CD4-positive, alpha-beta T cell treated with Interleukin-1 beta for 1 hour (primary cell): Measurements from ENCODE around the gene TMED6.

Experiments used
- DNase-seq, 2 donors: peaks; one replicate each; pipeline ENCODE4 v3.0.0-alpha.2; 2020 to 2022

TMED6 gene

DNA sequence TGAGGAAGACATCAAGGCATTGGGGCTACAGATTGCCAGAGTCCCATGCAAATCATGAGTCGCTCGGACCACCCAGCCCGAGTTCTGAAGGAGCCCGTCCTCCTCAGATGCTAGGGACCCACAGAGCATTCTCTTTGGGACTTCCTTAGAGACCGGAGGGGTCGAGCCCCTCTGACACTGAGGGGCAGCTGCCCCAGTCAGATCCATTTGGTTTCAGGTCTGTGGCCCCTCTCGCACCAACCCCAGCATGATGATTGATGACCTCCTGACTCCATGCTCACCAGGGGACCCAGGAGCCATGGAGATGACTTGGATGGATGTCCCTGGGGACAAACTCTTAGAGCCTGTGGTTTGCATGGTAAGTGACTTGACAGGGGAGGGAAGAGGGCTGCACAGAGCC, 29.2 kb downstream of the TMED6 start:
- no peak for DNase-seq

DNA sequence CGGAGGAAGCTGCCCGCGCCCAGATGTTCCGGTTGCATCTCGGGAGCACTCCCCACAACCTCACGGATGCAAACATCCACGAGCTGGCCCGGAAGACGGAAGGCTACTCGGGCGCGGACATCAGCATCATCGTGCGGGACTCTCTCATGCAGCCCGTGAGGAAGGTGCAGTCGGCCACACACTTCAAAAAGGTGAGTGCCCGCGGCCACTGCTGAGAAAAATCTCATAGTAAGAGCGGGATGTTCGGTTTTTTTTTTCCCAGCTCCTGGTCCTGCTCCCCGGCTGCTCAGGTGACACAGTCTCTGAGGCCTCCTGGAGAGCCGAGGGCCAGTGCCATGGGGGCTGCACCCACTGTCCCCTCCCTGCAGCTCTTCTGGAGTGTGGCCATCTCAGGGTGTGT, 30.5 kb downstream of the TMED6 start:
- DNase-seq = no peak

DNA sequence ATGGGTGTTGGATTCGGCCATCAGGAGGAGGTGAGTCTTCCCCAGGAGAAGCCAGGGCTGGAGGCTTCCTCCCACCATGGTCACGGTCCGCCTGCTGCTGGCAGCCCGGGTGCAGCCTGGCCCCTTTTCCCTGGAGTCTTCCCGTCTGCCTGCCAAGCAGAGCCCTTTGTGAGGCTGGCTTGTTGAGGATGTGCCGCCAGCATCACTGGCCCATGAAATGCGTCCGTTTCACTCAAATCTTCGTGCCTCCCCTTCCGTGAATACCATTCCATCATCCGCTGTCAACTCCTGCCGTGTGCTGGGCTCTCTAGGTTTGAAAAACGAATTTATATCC, 30.9 kb downstream of the TMED6 start:
- DNase-seq = no peak

DNA sequence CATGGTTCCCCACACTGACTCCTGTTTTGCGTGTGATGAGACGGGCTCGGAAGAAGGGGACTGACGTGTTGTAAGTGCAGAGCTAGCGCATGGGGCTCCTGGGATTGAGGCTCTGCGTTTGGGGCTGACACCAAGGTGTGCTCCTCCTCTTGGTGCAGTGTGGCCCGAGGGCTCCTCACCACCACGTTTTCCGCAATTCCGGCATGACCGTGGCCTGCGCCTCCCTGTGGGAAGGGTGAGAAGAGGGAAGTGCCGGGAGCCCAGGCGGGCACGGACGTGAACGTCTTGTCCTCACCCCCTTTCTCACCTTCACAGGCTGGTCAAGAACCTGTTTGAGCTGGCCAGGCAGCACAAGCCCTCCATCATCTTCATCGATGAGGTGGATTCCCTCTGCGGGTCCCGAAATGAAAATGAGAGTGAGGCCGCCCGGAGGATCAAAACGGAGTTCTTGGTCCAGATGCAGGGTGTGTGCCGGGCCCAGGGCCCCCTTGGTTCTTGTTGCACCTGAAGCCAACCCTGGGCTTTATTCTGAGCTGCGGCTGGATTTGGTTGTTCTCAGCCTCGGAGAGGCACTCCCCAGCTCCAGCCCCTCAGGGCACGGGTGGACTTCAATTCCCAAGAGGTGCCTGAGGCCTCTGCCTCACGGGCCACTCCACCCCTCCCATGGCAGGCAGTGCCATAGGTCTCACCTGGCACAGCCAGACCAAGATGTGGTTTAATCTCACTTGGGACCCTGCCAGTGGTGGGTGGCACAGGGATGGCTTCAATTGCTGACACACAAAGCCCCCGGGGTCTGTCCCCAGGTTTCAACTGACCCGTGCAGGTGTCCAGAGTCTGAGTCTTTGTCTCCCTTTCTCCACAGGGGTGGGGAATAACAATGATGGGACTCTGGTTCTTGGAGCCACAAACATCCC, 31.5 kb downstream of the TMED6 start:
- DNase-seq = no peak

DNA sequence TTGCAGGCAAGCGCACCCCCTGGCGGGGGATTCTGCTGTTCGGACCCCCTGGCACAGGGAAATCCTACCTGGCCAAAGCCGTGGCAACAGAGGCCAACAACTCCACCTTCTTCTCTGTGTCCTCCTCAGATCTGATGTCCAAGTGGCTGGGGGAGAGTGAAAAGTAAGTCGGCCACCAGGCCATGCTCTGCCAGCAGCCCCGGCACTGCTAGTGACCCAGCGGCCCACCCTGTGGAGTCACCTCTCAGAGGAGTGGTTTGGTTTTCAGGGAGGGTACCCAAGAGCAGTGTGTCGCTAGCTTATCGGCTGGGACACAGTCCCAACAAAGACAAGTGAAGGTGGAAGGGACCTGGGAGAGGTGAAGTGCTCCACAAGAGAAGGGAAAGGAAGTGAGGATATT, 32.2 kb downstream of the TMED6 start:
- DNase-seq = no peak

DNA sequence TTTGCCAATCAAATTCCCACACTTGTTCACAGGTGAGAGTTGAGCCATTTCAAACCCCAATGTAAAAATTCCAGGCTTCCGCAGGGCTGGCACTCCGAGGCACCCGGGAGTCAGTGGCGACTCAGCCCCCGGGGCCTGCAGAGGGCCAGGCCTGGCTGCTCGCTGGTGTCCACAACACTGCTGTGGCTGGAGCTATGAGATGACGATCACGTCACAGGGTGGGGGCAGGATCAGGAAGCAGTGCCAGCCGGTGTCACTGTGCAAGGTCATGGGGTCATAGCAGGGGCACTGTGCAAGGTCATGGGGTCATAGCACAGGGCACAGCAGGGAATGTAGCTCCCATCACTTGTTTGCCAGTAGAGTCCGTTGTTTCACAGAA, 32.7 kb downstream of the TMED6 start:
- DNase-seq = no peak

DNA sequence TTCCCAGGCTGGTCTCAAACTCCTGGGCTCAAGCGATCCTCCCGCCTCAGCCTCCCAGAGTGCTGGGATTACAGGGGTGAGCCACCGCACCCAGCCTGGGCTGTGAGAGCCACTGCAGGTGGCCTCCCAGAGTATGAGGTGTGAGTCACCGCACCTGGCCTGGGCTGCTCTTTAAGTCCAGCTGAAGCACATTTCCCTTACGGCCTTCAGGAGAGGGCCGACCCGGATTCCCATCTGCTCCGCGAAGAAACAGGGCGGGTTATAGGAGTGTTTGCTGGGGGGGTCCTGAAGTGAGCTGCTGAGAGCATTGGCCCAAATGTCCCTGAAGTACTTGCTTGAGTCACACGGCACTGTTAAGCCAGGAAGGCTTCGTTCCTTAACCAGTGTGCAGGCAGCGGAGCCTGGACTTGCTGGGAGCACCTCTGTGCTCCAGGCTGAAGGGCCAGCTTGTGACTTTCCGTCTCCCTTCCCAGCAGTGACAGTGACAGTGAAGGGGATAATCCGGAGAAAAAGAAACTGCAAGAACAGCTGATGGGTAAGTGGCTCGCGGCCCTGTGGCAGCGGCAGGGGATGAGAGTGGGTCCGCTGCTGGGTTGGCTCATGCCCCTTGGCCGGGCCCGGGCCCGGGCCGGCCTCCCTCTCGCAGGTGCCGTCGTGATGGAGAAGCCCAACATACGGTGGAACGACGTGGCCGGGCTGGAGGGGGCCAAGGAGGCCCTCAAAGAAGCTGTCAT, 33.2 kb downstream of the TMED6 start:
- no peak for DNase-seq

DNA sequence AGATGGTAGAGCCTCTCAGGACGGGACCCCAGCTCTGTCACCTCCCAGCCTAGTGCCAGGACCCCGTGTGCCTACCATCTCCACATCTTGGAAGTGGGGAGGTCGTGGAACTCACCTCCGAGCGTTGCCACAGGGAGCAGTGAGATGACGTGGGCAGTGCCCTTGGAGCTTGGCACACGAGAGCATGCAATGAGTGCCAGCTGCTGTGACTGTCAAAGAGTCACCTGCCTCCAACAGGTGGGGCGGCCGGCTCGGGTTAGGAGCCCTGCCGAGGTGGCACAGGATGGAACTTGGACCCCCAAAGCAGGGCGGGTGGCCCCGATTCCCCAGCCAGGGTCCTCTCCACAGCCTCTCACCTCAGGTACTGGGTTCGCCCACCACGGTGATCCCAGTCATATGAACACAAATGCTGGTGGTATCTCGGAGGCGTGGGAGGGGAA, 35.0 kb downstream of the TMED6 start:
- DNase-seq = no peak

DNA sequence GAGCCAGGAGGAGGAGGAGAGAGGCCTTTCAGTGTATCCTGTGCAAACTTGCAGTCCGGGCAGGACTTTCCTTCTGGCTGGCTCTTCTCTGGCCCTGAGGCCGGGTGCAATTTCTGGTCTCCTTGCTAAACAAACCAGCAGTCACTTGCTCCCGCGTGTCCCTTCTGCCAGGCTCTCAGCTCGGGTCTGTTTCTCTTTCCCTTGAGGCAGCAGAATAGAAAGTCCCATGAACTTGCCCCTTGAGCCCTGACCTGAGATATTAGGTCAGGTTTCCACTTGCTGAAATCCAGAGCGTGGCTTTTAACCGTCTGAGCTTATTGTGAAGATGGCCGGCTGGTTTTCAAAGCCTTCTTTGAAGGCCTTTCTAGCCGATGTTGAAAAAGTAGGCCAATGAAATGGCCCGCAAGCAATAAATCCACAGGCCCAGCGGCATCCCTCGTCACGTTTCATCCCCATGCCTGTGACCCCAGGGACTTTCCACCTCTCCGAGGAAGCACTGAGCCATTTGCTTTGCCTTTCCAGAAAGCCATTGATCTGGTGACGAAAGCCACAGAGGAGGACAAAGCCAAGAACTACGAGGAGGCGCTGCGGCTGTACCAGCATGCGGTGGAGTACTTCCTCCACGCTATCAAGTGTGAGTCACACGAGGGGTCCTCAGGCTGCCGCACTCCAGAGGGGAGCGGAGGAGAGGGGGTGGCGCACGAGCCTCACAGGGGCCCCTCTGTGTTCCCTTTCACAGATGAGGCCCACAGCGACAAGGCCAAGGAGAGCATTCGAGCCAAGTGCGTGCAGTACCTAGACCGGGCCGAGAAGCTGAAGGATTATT, 35.9 kb downstream of the TMED6 start:
- DNase-seq = no peak

DNA sequence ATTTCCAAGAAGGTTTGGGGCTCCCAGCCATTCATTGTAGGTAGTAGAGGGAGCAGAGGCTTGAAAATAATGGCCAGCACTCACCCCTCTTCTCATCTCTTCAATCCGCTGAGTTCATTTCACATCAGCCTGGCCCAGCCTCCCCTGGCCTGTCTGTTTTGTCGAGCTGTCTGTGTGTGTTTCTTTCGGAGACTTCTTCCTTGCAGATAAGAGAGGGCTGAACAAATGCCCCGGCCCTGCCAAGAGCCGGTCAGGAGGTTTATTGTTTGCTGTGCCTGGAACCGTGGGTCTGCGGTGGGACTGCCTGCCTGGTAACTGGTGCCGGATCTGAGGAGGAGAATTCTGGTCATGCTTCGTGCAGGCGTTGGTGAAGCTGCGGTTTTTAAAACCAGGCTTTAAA, 37.1 kb downstream of the TMED6 start:
- no peak for DNase-seq

DNA sequence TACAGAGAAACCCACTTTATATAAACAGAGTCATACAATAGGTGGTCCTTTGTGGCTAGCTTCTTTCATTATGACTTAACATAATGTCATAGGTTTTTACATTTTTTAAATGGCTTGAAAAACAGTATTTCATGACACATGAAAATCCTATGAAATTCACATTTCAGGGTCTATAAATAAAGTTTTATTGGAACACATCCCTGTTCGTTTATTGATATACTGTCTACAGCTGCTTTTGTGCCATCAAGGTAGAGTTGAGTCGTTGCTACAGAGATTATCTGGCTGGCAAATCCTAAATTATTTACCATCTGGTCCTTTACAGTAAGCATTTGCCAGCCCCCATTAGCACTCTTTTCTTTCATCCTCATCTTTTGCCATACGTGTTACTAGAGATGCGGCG, 38.1 kb downstream of the TMED6 start:
- DNase-seq = no peak

DNA sequence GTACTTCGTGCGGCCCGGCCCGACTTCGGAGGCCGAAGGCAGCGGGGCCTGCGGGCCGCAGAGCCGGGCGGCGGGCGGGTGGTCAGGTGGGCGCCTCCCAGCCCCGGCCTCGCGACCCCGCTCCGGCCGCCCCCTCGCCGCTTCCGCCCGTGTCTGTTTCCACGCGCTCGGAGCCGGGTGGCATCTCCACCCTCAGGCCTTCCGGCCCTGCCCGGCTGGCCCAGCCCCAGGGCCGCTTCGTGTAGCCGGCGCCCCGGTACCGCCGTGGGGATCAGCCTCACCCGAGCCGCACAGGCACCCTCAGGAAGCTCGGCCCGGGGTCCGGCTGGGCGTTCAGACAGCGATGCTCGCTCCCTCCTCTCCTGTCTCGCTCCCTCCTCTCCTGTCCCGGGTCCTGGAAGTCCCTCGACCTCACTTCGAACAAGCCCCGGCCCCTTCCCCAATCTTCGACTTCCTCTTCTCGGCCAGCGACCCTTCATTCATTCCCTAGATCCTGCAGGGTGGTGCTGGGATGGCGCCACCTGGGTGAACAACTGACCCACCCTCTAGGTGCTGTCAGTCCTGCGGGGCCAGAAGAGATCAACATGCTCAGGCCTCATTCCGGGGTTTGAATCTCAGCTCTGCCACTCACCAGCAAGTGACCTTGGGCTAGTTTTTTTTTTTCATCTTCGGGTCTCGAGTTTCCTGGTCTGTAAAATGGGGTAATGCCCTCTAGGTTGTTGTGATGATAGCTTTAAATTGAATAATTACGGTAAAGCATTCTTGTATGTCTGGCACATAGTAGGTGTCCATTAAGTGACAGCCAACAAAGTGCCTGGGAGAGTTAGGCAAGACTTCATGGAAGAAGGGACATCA, 39.8 kb downstream of the TMED6 start:
- peak; percentile 30 to 41 for DNase-seq

DNA sequence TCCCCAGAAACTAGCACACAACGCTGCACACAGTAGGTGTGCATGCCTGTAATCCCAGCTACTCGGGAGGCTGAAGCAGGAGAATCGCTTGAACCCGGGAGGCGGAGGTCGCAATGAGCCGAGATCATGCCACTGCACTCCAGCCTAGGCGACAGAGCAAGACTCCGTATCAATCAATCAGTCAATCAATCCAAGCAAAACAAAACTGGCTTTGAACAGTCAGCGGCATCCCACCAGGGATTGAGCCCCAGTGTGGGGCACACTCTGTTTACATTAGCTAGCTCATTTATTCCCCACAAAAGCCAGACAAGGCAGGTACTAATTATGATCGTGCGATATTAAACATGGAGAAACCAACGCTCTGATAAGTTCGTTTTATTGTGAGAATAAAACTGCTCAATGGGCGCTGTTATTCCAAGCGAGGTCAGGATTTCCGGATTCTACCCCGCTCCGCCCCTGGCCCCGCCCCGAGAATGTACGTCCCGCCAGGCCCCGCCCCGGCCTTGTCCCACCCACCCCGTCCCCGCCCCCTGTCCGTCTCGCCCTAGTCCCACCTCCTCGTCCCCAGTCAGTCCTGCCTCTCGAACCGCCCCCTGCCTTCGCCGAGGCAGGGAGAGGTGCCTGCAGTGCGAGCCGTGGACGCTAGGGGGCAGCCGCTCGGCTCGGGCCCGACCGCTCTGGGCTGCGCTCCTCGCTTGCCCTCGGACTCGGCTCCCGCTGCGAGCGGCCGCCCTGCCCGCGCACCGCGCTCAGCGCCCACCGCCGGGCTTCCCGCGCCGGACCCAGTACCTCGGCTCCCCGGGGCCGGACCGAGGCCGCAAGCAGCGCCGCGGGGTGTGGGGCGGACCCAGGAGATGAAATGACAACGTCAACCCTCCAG, 40.7 kb downstream of the TMED6 start, which contains the start of gene VPS4A:
TSS of gene VPS4A (plus strand) at position 698 of the 880 bp plus-strand sequence. CDS start at position 860, 162 bp downstream.
- DNase-seq = peak; percentile 97 to 98

DNA sequence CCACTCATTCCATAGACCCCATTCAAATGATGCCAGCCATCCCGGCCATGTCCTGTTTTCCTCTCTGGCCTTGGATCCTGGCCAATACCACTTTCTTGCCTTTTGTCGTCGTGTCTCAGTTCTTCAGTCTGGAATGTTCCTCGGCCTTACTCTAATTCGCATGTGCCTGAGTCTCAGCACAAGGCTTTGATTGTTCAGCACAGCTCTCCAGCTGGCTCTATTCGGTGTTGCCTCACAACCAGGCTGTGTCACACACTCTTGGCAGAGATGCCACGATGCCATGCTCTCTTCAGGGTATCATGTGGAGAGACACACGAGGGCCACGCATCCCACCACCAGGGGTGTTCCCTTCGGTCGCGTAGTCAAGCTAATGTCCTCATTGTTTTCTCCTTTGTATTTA, 42.3 kb downstream of the TMED6 start:
- no peak for DNase-seq

DNA sequence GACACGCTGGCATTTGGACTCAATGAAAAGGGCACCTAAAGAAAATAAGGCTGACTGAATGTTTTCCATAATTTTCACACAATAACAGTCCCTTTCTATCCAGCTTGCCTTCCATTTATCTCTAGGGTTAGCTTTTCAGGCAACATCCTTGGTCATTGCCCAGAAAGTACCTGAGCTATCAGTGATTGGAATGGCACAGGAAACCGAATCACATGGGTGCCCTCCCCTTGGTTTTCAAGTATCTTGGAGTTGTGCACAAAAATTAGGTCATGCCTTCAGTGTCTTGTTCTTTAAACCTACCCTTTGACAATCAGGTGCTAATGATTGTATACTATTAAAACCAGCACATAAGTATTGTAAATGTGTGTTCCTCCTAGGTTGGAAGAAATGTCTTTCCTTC, 43.7 kb downstream of the TMED6 start:
- DNase-seq = no peak

DNA sequence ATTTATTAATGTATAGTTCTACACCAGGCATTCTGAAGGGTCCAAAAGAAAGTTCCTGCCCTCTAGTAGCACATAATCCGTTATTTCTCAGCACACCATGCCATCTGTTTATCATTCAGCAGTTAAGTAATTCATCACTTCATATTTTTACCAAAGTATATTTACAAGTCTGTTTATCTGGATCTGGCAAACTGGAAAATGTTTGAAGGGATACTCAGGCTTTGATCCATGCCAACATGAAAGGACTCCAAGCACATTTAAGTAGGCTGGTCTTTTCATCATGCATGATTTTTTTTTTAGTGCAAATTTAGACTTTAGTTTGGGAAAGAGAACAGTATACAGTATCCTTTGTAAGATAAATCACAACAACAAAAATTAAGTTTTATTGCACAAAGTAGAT, 44.5 kb downstream of the TMED6 start:
- DNase-seq = no peak

DNA sequence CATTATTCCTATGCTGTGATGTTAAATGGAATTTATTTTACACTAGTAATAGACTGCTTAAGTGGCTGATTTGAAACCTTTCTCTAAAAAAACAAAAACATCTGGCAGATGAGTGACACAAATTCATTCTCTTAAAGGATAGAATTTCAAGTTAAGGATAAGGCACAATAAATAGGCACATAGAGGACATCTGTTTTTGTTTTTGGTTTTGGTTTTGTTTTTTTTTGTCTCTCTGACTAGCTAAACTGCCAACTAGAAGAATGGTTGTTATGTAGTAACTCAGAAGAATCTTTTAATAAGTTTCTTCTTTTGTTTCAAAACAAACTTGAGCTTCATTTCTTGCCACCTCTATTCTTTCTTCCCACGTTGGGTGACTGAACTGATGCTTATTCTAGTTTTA, 45.6 kb downstream of the TMED6 start:
- no peak for DNase-seq

DNA sequence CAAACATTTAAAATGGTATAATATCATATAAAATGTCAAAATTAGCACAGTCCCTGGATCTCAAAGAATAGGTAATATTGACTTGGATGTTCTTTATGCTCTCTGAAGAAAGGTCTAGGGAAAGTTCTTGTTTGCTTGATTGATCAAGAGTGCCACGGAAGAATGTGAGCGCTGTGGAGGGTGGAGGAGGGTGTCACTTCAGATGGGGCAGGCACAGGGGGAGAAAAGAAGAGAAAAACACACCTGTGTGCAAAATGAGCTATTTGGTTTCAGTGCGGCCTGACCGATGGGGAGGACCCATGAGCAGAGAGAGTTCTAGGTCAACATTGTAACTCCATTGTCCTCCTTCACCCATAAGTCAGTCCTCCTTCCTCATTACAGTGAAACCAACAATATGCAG, 49.3 kb downstream of the TMED6 start:
- no peak for DNase-seq

DNA sequence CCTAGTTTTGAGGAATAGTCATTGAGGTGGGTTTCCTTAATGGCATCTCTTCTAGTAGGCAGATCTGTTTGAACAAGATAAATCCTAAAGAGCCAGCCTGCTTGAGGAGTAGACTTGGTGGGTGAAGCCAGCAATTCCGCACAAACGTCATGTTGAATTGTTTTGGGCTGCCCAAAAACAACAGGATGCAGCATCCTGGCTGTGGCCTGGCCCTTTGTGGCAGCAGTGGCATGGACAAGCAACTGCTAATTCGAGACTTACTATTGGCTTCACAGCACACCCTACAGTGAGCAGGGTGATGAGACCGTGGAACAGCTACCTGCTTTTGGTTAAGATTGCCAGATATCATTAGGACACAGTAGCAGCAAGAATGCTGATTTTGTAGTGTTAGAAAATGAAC, 49.7 kb downstream of the TMED6 start:
- DNase-seq = no peak

DNA sequence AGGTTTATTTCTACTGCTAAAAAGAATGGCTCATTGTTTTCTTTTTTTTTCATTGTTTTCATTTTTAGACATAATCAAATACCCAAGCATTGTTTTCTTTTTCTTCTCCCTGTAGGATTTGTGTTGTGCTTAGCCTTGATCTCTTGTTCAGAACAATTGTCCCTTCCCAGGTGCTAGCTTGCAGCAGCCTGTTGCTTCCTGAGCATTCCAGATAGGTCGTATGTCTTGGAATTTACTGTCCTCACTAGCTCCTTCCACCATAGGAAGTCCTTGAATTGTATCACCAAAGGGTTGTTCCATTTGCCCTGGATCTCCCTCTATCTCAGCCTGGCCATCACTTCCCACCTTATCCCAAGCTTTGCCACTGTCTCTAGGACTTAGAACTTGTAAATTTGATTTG, 50.4 kb downstream of the TMED6 start:
- no peak for DNase-seq

DNA sequence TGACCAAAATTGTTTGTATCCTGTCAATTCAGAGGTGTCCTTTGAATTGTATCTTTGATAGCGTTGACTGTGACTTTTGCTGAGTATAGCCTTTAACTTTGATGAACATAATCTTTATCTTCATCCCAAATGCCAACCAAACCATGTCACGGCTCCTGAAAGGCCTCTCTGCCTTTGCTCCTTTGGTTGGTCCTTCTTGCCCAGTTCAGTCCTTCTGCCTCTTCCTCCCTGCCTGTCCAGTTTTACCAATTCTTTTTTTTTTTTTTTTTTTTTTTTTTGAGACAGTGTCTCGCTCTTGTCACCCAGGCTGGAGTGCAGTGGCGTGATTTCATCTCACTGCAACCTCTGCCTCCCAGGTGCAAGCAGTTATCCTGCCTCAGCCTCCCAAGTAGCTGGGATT, 53.3 kb downstream of the TMED6 start:
- no peak for DNase-seq
